Loucy (cell line): Measurements from ENCODE around the gene DYNLT2.

Experiments
- CTCF ChIP-seq: fragments of 200-600 bp; sonication (generic); conservative IDR thresholded peaks from 2 replicates; pipeline ENCODE4 v1.5.1; 2014; ENCODE audit warnings: mild to moderate bottlenecking, antibody characterized with exemption, low read length
- EZH2phosphoT487 ChIP-seq: fragments of 200-600 bp; IDR thresholded peaks from 2 replicates; pipeline ENCODE4 v1.6.1; 2018; ENCODE audit warnings: antibody characterized with exemption, mild to moderate bottlenecking, moderate library complexity, borderline replicate concordance

DNA sequence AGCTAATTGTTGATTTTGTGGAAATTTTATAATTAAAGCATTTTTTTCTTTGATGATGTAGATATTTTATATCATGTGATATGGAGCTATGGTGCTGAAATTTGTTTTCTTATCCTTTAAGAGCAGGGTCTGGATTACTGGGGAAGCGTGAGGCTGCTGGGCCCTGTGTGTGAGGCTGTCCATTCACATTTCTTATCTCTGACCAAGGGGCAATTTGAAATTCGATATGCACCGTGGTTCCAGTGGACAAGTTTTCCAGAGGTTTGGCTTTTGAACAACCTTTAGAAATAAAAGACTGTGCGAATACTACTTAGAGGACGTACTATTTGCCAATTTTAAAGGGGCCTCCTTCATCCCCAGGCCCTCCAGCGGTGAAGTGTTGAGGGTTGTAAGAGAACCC, 3.8 kb upstream of the DYNLT2 start:
- TF ChIP-seq CTCF (no peak), EZH2phosphoT487 (no peak)
